Measurements from ENCODE around the gene TUBA1A. TPM values are rescaled to one million over a fixed set of nuclear protein-coding genes. Genes with fewer than 3 reads are reported as not detected.
"Not testable (repeated sequence)": the region's sequence is repeated elsewhere in the genome, so short reads cannot be mapped to it uniquely, and the experiment has no call there.

The TUBA1A gene
- polyA plus RNA-seq, 2 of the 4 experiments (the other 2 are of a cell fraction) = 163 to 222 TPM

- TF ChIP-seq REST (IDR thresholded peaks at IDR 0.05) (peak; percentile 59), ZSCAN20 (CRISPR knock-in tag; IDR thresholded peaks at IDR 0.05) (no peak), HOXA7 (CRISPR knock-in tag; IDR thresholded peaks at IDR 0.05) (no peak), ZNF302 (CRISPR knock-in tag; IDR thresholded peaks at IDR 0.05) (no peak), CBX8 (IDR thresholded peaks at IDR 0.05) (no peak), RFX5 (IDR thresholded peaks at IDR 0.05) (no peak)
Measured at GRCh38 chr12:49188201-49188915, 522 bp downstream of the TUBA1A start (continued).

DNA sequence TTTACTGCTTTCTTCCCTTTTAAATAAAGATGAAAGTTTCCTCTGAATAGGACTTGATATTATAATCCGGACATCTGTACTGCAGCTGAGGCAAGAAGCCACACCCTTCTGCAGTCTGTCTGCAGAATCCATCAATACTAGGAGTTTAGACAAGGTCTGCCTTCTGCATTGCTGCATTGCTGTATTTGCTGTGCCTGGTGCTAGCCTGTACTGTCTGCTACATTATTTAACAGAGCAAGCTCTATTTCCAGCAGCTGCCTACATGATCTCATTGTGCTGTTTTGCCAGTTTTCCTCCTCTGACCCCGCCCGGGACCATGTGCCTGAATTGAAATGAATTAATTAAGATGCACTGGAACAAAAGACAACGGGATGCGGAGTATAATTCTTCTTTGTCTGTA, 1.7 kb downstream of the TUBA1A start:
- H3K9me3 ChIP-seq = no peaks in the 10 kb centered on the region
- H3K4me1 ChIP-seq = peaks cover 19% of the 10 kb centered on the region
- DNase-seq (ENCODE audit: low read depth in 1 of 2, low spot score in 1 of 2) (peak in 1 of 2 experiments; percentile 20), FAIRE-seq (no peak), ATAC-seq (no peak)
- WGBS (ENCODE audit: missing lambda C conversion rate) = 87% methylated on average over 5 of the region's 5 CpGs
- no peak overlapping the region for H3K27ac ChIP-seq
- CTCF ChIA-PET = interaction anchor here (1.0 to 2.8 kb wide), 4 partner anchors 36 to 57 kb away, joined by 3 to 20 read pairs (median 4); no protein-coding TSS in a partner anchor
- peak overlapping the region; percentile 89 for H3K4me3 ChIP-seq
- TF ChIP-seq FOSB (CRISPR knock-in tag; IDR thresholded peaks at IDR 0.05) (no peak), FOXS1 (CRISPR knock-in tag; IDR thresholded peaks at IDR 0.05) (no peak), MYC (IDR thresholded peaks at IDR 0.05; ENCODE audit: borderline replicate concordance, low read length) (no peak), BHLHE40 (IDR thresholded peaks at IDR 0.05; ENCODE audit: low read depth, low read length) (no peak), REST (IDR thresholded peaks at IDR 0.05) (no peak), NR3C1 (IDR thresholded peaks at IDR 0.05) (no peak), PHF8 (IDR thresholded peaks at IDR 0.05; ENCODE audit: borderline replicate concordance, low read depth) (no peak), HOXA7 (CRISPR knock-in tag; IDR thresholded peaks at IDR 0.05) (no peak), RCOR1 (IDR thresholded peaks at IDR 0.05; ENCODE audit: low read depth, low read length) (no peak), ESRRA (IDR thresholded peaks at IDR 0.05; ENCODE audit: borderline replicate concordance, low read length) (no peak), HEYL (CRISPR knock-in tag; IDR thresholded peaks at IDR 0.05) (no peak), ZSCAN20 (CRISPR knock-in tag; IDR thresholded peaks at IDR 0.05) (no peak), HES2 (IDR thresholded peaks at IDR 0.05) (no peak), CHD2 (IDR thresholded peaks at IDR 0.05; ENCODE audit: low read length, partially characterized antibody) (no peak)
- TF ChIP-seq, protein P1, sequence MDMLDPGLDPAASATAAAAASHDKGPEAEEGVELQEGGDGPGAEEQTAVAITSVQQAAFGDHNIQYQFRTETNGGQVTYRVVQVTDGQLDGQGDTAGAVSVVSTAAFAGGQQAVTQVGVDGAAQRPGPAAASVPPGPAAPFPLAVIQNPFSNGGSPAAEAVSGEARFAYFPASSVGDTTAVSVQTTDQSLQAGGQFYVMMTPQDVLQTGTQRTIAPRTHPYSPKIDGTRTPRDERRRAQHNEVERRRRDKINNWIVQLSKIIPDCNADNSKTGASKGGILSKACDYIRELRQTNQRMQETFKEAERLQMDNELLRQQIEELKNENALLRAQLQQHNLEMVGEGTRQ (IDR thresholded peaks at IDR 0.05) = no peak
- POLR2A ChIA-PET = interaction anchor here (4.7 kb wide), 1 partner anchor 56 kb away, joined by 66 read pairs; the partner anchor contains the start of gene TUBA1B
- H3K4me2 ChIP-seq = peak overlapping the region; percentile 81

DNA sequence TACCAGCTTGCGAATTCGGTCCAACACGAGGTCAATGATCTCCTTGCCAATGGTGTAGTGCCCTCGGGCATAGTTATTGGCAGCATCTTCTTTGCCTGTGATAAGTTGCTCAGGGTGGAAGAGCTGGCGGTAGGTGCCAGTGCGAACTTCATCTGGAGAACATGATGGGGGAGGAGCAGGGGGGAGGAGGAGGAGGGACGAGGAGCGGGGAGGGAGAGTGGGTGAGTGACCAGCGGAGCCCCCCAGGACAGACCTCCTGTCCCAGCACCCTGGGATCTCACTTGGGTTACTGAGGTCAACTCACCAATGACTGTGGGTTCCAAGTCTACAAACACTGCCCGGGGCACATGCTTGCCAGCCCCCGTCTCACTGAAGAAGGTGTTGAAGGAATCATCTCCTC, 2.6 kb downstream of the TUBA1A start:
- H3K9me3 ChIP-seq; H3K27ac ChIP-seq; CTCF ChIA-PET; POLR2A ChIA-PET; DNase-seq (ENCODE audit: low read depth in 1 of 2, low spot score in 1 of 2); FAIRE-seq; ATAC-seq; H3K4me2 ChIP-seq; H3K4me3 ChIP-seq: not testable (repeated sequence)
- H3K4me1 ChIP-seq = peaks cover 19% of the 10 kb centered on the region
- WGBS (ENCODE audit: missing lambda C conversion rate) = 86% methylated on average over 11 of the region's 11 CpGs

DNA sequence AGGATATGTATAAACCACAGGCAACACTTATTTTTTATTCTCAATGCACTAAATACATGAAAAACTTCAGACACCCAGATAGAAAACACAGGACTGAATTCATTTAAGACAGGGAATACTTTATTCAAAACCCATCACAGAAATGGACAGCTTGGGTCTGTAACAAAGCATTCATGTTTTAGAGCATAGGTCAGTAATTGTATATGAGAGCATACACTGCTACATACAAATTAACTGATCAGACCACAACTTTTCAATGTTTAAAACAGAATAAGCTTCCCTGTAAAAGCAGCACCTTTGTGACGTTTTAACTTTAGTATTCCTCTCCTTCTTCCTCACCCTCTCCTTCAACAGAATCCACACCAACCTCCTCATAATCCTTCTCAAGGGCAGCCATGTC, 4.2 kb downstream of the TUBA1A start:
- WGBS (ENCODE audit: missing lambda C conversion rate) = 80% methylated on average over 1 of the region's 1 CpG
- H3K27ac ChIP-seq; DNase-seq (ENCODE audit: low read depth in 1 of 2, low spot score in 1 of 2); POLR2A ChIA-PET; H3K9me3 ChIP-seq; ATAC-seq; H3K4me2 ChIP-seq; FAIRE-seq; H3K4me3 ChIP-seq: not testable (repeated sequence)
- H3K4me1 ChIP-seq = peaks cover 14% of the 10 kb centered on the region
- CTCF ChIA-PET = interaction anchor here (1.5 to 2.0 kb wide), 3 partner anchors 9 to 55 kb away, joined by 4 to 5 read pairs (median 4); no protein-coding TSS in a partner anchor
